HG03565 (cell line): ENCODE data around the gene KCNQ4.

Experiments used
- ATAC-seq: cut with Tn5 transposase; IDR thresholded peaks from one replicate; pipeline ENCODE4 v1.9.1; 2021; ENCODE audit warnings: mild to moderate bottlenecking, moderate library complexity; ENCODE audit not compliant: unreplicated experiment

The KCNQ4 gene

GRCh38 chr1:40857737-40858136 is 74.2 kb downstream of the KCNQ4 start:
- no peak for ATAC-seq

- ATAC-seq = no peak
Observed at GRCh38 chr1:40858856-40859416, 75.3 kb downstream of the KCNQ4 start.

- no peak for ATAC-seq
Observed at GRCh38 chr1:40860706-40861223, 77.2 kb downstream of the KCNQ4 start.

GRCh38 chr1:40861224-40862003 is 77.8 kb downstream of the KCNQ4 start:
- no peak for ATAC-seq

DNA sequence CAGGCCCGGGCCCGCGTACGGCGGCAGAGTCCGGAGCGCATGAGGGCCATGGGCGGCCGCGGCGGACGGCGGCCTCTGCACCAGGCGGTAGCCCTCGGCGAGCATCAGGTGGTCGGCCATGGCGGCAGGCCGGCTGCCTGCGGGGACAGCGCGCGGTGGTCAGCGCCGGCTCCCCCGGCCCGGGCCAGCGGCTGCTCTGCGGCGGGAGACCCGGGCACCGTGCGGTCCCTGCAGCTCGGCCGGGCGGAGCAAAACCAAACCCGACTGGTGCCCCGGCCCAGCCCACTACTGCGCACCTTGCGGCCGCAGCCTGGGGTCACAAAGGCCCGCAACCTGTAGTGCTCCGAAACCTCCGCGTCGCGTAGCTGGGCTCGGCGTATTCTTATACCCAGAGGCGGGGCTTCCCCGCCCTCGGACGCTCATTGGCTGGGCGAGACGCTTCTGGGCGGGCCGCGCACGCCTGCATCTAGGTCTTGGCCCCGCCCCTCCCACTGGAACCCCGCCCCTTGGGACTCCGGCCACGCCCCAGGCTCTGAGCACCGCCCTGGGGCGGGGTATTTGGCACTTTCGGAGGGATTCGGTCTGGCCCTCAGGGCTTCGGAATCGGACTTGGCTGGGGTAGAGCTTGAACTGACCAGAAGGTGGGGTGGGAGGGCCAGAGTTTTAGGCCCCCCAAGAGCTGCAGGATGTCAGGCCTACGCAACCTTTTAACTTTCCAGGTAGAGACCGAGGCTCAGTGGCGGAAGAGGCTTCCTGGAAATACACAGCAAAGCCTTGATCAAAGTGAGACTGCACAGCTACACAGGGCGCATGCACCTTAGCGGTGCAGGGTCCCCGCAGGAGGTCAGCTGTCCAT is 78.6 kb downstream of the KCNQ4 start, which contains the start of gene CITED4:
Gene CITED4, minus strand, starts transcription at position 356 of the 856 bp plus-strand sequence. Its CDS starts 236 bp downstream, at position 120.
- ATAC-seq = peak; percentile 91

- no peak for ATAC-seq
Observed at GRCh38 chr1:40868051-40868723, 84.6 kb downstream of the KCNQ4 start.

DNA sequence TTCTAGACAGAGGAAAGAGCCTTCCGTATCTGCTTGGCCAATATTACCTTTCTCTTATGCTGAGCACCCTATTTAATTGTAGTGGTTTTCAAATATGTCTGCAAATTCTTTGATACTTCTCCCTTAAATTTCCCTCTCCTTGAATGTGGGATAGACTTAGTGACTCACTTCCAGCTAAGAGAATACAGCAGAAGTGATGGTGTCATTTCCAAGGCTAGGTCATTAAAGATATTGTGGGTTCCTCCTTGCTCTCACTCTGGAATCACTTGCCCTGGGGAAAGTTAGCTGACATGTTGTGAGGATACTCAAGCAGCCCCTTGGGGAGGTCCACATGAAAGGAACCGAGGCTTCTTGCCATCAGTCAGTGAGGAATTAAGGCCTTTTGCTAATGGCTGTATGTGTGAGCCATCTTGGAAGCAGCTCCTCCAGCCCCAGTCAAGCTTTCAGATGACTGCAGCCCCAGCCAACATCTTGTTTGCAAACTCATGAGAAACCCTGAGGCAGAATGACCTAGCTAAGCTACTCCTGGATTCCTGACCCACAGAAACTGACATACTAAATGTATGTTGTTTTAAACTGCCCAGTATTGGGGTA is 86.6 kb downstream of the KCNQ4 start:
- ATAC-seq = no peak

DNA sequence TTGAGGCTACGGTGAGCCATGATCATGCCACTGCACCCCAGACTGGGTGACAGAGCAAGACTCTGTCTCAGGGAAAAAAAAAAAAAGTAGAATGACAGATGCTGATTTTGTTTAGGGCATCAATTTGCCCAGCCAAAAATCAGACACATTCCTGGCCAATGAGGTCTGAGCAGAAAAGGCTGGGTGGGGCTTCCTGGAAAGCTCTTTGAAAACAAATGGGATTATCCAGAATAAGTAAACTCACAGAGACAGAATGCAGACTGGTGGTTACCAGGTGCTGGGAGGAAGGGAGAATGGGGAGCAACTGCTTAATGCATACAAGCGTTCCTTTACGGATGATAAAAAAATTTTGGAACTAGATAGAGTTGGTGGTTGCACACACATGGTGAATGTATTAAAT is 88.7 kb downstream of the KCNQ4 start:
- ATAC-seq = no peak

- no peak for ATAC-seq
Observed at GRCh38 chr1:40873863-40874472, 90.4 kb downstream of the KCNQ4 start.

DNA sequence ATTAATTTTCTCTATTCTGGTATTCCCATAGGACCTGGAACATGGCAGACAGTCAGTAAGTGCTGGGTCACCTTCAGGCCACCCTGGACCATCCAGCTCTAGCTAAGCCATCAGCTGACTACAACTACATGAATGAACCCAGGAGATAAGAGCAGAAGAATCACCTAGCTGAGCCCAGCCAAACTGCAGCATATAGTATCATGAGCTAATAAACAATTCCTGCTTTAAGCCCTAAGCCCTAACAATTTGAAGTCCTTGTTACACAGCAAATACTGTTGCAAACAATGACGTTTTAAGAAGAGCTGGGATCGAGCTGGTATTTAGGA is 92.8 kb downstream of the KCNQ4 start:
- no peak for ATAC-seq

DNA sequence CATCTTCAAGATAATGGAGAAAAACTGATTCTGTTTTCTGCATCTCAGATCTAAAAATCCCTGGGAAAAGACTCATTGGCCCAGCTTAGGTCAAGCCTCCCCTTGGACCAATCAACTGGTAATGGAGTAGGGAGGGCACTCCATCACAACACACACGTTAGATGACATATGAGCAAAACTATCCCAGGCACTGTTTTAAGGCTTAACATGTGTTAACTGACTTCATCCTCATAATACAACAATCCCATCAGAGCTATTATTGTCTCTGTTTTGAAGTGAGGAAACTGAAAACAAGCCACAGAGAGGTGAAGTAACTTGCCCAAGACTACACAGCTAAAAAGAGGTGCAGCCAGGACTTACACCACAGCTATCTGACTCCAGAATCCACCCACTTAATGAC is 93.3 kb downstream of the KCNQ4 start:
- no peak for ATAC-seq

DNA sequence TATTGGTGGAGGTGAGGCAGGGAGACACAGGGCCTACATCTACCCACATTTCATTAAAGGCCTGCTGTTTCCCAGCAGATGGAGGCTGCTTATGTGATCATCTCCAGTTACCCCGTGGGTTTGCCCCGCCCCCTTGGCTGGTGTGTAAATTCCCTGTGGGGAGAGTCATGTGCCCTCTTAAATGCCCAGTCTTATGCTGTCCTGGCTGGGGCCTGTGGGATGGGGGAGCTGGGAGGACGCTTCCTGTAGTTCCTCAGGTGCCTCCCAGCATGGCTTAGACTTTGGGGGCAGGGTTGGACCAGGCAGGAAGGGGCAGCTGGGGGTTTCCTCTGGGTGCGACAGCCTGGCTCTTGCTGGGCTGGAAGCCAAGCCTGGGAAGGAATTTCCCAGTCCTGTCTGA is 94.1 kb downstream of the KCNQ4 start:
- ATAC-seq = no peak

DNA sequence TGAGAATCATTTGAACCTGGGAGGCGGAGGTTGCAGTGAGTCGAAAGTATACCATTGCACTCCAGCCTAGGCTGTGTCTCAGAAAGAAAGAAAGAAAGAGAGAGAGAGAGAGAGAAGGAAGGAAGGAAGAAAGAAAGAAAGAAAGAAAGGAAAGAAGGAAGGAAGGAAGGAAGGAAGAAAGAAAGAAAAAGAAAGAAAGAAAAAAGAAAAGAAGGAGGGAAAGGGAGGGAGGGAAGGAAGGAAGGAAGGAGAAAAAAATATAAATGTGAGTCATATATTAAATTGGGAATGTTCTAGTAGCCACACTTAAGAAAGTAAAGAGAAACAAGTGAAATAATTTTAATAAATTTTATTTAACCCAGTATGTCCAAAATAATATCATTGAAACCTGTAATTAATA is 95.3 kb downstream of the KCNQ4 start:
- ATAC-seq = no peak

DNA sequence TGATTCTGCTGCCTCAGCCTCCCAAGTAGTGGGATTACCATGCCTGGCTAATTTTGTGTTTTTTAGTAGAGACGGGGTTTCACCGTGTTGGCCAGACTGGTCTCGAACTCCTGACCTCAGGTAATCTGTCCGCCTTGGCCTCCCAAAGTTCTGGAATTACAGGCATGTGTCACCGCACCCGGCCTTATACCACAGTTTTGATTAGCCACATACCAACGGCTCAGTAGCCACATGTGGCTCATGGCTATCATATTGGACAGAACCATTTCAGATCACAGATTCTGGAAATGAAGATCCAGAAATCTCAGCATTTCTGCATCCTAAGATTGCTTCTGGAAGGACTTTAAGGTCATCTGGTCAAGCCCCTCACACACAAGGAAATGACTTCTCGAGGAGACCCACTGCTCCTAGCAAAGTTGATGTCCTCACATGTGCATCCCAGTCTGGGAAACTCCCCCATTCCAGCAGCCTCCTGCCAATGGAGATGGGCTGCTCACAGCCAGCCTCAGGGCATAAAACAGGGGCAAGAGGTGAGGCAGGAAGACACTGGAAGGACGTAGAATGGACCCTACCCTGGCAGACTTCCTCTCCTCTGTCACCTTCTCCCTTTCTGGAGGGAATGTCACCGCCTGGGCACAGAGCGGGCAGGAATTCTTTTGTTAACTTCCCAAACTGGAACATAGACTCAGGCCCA is 96.0 kb downstream of the KCNQ4 start:
- no peak for ATAC-seq

DNA sequence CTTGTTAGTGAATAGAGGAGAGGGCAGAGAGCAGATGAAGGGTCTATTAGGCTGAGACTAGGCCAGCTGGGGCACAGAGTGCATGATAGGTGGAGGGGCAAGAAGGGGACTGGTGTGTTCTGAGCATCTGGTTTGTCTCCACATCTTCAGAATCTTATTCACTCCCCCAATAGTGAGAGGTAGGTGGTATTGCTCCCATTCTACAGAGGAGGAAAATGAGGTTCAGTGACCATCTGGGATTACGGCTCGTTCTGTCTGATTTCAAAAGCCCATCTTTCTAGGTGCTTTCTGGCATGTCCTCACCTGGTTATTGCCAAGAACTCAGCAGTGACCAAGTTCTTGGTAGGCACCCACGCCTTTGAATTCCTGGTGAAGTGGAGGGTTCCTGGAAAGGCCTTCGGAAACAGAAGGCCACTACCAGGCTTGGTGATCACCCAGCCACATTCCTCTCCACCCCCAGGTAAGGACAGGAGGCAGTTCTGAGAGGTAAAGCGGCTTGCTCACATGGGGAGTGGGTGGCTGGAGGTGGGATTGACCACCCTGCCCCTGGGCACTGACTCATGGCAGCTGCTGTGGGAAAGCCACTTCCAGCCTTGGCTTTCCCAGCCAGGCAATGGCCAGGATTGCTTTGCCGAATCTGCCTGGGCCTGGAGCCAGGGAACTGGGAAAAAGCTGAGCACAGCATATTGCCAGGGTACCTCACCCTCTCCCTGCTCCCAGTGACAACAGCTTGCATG is 97.4 kb downstream of the KCNQ4 start:
- no peak for ATAC-seq

DNA sequence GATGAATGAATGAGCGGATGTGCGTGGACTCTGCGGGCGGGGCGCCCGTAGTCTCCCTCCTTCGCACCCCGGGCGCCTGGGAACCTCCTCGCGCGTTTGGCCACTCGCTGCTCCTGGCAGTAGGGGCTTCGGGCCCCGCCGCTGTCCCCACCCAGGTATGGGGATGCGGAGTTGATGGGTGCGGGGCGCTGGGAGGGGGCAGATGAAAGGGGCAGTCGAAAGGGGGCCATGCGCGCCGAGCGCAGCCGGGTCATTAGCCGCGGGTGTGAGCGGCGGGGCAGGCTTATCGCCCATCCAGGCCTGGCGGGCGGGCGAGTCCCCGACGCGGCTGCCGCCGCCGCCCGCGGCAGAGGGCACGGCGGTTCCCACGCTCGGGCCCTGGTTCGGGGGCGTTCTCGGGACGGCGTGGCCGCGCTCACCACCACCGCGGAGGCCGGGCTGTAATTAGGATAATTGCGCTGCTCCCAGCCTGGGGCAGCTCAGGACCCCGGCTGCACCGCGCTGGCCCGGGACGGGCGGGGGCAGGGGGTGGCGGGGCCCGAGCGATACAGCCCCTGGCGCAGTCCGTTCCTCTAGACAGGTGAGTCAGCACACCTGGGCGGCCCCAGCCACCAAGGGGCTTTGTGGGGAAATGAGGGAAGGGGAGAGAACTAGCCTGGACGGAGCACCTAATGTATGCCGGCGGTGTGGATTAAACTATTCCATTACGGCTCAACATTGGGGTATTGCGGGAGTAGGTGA is 100.6 kb downstream of the KCNQ4 start:
- no peak for ATAC-seq

DNA sequence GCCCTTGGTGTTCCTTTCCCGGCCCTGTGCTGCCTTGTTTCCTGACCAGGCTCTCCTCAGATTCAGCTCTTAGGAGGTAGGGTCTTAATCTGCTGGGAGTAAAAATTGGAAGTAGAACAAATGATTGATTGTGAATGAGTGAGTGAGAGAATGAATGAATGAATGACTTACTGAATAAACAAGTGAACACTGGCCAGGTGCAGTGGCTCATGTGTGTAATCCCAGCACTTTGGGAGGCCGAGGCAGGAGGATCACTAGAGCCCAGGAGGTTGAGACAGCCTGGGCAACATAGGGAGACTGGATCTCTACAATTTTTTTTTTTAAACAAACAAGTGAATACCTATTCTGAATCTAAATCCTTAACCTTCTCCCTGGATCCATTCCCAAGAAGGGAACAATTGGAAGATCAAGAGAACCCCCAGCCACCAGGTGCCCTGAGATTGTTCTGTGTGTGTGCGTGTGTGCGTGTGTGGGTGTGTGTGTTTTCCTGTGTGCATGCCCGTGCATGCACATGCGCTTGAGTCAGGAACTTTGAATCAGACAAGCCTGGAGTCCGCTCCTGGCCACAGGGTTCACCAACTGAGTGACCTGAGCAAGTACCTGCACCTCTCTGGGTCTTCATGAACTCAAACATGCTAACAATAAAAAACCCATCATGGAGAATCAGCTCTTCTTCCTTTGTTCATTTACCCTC is 102.9 kb downstream of the KCNQ4 start:
- no peak for ATAC-seq

GRCh38 chr1:40887012-40887378 is 103.4 kb downstream of the KCNQ4 start:
- ATAC-seq = no peak
